HG02610 (cell line): ENCODE data around the gene SSBP2.
"Not testable (repeated sequence)": the region's sequence is repeated elsewhere in the genome, so short reads cannot be mapped to it uniquely, and the experiment has no call there.

Source experiments
- ATAC-seq: cut with Tn5 transposase; IDR thresholded peaks from one replicate; pipeline ENCODE4 v1.9.1; 2021; ENCODE audit warnings: mild to moderate bottlenecking, moderate library complexity; ENCODE audit not compliant: unreplicated experiment

Gene SSBP2

DNA sequence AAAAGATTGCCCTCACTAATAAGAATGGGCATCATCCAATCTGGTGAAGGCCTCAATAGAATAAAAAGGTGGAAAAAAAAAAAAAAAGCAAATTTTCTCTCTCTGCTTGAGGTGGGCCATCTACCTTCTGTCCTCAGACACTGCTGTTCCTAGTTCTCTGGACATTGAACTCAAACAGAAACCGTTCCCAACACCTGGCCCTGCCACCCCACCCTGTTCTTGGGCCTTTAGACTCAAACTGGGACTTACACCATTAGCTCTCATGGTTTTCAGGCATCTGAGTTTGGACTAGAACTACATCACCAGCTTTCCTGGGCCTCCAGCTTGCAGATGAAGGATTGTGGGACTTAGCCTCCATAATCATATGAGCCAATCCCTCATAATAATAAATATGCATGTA, 71.0 kb downstream of the SSBP2 start:
- no peak for ATAC-seq

DNA sequence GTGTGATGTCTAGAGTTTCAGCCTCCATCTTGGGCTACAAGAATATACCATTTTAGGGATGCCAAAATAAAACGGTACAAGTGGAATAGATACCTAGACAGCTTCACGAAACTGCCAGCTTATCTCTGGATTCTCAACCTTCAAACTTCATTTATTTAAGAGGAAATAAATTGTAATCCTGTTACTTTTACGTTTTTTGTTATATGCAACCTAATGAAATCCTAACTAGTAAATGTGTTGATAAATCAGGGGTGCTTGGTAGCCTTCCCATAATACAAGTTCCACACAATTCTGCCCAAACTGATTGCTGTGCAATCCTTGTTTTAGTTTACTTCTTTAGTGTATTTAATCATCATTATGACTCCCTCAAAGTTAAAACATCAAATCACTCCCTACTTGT, 75.5 kb downstream of the SSBP2 start:
- ATAC-seq = no peak

DNA sequence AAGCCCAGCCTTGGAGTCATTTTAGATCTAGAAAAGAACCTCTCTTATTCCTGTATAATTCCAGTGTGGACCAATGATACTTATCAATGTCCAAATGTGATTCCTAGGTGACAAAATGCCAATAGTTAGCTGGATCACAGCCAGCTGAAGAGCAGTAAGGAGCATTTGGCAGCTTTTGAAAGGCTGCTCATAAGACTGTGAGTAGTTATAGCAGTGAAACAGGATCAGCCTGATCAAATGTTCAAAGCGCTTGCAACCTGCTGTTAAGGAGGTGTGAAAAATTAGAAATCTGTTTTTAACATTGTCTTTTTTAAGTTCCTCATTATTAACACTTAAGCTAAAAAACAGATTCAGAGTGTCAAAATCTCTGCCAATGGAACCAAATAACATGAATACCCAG, 85.1 kb downstream of the SSBP2 start:
- ATAC-seq = no peak

DNA sequence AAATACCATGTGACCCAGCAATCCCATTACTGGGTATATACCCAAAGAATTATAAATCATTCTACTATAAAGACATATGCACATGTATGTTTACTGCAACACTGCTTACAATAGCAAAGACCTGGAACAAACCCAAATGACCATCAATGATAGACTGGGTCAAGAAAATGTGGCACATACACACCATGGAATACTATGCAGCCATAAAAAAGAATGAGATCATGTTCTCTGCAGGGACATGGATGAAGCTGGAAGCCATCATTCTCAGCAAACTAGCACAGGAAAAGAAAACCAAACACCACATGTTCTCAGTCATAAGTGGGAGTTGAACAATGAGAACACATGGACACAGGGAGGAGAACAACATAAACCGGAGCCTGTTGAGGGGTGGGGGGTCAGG, 90.3 kb downstream of the SSBP2 start:
- ATAC-seq = not testable (repeated sequence)

DNA sequence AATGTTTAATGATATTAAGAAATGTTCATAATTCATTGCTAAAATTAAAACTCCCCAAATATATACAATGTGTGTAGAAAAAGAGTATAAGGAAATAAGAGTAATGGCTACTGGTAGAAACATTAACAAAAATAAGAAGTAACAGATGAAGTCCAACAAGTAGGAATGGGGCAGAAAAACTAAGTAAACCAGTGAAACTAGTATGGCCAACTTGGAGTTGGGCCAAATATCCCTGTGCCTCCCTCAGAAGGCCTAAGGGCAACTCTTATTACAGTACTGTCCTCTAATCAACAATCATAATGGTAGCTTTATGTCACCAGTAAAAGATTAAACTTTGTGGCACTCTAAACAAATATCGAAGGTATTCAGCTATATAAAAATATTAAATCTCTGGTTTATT, 93.5 kb downstream of the SSBP2 start:
- no peak for ATAC-seq

DNA sequence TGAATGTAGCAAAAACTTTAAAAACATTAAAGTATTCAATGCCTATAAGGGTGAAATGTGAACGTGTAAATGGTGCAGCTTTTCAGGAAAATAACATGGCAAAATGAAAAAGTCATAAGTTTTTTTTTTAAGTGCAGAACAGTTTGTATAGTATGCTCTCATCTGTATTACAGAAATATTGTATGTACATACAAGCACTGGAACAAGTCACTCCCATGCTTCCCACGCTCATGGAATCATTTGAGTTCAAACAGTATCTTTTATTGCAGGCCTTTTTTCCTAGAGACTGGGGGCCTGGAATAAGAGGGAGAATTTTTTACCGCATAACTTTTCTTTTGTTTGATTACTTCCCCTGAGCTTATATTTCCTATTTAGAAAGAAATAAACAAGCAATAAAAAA, 94.1 kb downstream of the SSBP2 start:
- no peak for ATAC-seq

DNA sequence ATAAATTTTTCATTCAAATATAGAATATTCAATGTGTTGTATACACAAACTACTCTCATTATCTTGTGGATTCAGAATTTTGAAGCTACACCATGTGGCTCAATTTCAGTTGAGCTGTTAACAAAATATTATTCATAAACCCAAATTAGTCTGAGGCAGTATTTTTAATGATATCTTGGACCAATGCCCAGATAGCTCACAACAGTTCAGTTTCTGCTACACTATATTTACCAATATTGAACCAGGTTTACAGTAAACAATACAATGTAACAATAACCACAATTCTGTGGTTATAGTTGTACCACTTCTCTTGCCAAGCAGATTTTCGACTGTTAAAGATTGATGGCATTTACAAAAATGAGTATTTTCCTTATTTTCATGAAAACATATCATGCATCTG, 99.9 kb downstream of the SSBP2 start:
- no peak for ATAC-seq

DNA sequence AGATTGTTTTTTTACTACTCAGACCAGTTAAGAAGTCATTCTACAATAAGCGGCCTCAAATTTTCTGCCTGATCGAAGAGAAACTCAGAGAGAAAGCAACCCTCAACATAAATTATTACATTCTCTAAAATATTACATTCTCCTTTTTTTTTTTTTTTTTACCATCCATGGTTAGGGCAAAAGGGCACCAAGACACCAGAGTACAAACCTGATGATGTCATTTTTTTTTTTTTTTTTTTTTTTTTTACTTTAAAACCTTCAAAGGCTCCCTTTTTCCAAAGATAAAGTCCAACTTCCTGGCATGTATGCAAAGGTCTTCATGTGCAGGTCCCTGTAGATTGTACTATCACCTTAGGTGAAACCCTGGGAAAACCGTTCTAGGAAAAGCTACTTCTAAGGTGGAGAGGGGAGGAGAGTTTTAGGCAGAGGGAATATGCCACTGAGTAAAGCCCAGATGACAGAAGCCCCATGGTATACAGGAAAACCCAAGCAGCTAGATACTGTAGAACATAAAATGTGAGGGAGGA, 104.4 kb downstream of the SSBP2 start:
- no peak for ATAC-seq

DNA sequence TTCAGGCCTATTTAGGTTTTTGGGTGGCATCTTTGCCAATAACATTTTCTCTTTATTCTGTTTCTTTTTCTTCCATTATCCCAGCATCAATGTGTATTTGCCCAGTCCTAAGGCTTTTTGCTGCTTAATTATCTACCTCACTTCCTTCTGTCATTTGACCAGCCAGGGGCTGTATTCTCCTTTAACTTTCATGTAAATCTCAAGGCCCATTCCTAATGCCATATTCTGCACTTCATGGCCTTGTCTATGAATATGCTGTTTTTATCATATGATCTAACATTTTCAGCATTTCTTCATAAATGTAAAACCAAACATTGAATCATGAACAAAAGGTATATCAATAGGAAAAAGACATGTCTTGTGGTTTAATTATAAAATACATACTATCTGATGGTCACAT, 108.7 kb downstream of the SSBP2 start:
- no peak for ATAC-seq

DNA sequence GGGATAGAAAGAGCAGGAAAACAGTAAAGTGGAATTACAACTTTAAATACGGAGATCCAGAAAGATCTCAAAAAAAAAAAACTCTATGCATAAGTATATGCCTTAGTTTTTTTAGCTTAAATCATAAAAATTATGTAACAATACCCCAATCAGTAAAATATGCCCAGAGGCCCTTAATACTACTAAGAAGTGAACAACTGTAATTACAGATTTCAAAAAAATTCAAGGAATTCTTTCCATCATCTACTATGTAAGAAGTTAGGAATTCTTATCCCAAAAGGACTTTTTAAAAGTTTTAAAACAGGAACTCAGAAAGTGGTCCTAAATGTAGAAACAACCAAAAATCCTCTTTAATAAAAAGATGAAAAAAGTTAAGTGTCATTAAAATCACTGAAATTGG, 111.3 kb downstream of the SSBP2 start:
- ATAC-seq = no peak

DNA sequence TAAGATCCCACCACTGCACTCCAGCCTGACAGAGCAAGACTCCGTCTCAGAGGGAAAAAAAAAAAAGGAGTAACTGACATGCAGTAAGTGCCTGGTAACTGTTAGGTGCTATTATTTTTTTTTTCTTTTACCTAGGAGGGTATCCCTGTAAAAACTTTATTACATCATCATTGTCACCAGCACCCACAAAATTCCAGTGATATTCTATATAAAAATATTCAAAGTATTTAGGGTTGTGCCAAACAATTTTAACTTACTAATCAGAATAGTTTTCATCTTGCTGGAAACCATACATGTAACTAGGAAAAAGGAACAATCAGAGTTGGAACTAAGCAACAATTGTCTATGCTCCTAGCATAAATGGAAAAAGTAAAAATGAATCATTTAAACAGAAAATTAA, 112.4 kb downstream of the SSBP2 start:
- no peak for ATAC-seq

DNA sequence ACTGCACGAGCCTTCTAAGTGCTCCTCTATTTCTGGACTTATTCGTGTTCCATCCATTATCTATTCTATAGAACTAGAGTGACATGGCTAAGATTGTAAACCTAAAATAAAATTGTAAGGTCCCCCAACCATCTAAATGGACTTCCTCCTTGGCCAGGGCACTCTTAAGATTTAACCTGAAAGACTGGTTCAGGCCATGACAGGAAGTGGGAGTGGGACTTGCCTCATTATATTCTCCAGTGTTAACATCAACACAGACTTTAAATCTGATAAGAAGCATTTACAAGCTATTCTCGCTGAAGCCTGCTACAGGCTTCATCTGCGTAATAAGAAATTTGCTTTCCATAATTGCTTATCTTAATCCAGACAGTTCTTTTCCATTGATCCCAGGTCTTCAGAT, 117.0 kb downstream of the SSBP2 start:
- ATAC-seq = no peak

DNA sequence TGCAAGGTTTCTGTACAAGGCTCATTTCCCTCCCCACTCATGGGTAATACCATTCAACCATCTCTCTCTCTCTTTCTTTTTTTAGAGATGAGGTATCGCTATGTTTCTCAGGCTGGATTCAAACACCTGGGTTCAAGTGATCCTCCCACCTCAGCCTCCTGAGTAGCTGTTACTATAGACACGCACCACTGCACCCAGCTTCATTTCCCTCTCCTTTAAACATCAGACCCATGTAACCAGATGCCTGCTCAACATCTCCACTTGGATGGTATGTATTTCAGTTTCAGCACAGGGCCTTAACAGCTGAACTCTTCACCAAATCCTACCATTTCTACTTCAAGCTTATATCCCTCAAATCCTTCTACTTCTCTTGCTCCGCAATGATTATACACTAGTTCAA, 117.4 kb downstream of the SSBP2 start:
- ATAC-seq = no peak

DNA sequence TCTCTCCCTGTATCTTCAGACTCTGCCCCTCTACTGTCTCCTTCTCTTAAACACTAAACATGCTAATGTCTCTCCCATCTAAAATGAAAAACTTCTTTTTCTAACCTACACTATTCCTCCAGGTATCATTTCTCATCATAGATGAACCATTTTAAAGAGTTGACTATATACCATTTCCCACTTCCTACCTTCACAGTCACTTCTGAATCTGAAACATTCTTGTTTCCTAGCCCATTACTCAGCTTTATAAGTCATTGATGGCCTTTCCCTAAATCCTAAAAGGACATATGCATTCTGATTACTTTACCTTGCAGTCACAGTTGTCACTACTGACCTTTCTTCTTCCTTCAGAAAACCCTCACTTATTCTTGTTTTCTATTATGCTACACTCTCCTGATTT, 118.2 kb downstream of the SSBP2 start:
- ATAC-seq = peak; percentile 43

DNA sequence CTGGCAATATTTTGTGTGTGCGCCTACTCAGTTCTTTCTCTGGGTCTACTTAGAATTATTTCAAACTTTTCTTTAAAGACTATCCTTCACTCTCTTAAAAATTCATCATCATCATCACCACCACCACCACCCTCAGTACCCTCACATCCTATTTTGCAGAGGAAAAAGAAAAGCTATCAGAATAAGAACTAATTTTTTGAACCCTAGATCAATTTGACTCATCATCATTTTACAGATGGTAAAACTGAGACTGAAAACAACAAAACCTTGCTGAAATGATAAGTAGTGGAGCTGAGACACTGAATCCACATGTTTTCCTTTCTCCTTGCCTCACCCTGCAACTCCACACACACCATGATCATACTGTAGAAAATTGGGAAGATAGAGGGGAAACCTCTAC, 119.3 kb downstream of the SSBP2 start:
- ATAC-seq = no peak

DNA sequence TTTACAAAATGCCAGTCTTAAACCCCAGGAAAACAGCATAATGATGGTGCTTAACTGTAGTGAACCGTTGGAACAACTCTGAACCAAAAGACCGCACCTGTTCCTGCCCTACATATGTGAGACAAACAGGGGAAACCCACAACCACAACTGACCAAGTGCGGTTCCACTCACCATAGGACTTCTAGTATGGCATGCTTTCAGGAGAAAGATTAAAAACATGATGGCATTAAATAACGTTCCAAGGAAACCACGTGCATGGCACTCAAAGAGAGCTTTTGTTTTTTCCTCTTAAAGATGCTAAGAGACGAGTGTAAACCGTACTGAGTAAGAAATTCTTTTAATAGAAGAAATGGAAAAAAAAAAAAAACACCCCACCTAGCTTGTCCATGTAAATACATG, 119.8 kb downstream of the SSBP2 start:
- peak; percentile 82 for ATAC-seq

DNA sequence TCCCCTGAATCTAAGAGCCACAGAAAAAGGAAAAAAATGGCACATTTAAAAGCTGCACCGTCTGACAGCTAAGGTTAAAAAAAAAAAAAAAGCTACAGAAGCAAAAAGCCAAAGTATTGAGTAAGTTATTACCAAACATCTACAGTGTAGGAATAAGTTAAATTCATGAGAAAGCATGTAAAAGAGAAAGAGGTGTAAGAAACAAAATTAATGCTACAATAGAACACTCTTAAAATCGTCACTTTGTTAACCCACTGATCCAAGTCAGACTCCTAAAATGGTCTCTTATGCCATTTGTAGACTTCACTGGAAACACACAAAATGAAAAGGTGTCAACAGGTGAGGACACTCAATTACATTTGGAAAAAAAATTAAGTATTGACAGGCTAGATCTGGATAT, 120.2 kb downstream of the SSBP2 start:
- no peak for ATAC-seq

DNA sequence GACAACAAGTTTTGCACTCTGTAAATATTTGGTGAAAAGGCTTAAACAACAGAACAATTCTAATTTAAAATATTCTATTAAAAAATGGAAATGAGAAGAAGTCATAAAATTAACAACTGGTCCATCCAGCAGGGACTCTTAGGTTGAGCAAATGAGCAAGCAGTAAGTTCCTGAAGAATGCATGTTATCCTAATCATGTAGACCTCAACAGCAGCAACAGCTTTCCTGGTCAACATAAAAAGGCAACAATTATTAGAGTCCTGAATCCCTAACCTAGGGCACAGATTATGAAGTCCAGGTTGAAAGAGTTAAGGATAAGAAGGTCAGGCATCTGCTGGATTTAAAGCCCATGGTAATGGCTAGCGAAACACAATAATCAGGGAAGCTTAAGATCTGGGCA, 120.9 kb downstream of the SSBP2 start:
- ATAC-seq = no peak

DNA sequence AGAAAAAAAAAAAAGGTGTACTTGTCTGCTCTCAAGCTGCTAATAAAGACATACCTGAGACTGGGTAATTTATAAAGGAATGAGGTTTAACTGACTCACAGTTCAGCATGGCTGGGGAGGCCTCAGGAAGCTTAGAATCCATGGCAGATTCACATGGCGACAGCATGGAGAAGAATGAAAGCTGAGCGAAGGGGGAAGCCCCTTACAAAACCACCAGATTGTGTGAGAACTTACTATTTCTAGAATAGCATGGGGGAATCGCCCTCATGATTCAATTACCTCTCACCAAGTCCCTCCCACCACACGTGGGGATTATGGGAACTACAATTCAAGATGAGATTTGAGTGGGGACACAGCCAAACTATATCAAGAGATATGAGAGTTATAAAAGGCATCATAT, 122.8 kb downstream of the SSBP2 start:
- not testable (repeated sequence) for ATAC-seq

DNA sequence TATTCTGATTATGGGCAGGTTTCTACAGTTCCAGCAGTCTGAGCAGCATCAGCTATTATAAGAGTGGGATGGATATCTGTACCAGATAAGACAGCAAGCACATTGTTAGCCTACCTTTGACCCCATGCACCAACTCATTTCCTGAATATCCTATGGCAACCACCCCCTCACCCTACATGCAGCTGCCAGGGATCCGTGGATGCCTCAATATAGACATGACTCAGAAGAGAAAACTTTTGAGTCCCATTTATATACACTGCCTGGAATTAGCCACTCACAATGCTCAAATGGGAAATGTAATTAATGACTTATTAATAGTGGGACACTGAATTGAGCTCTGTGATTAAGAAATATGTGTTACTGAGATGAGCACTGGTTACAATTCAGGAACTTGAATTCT, 124.4 kb downstream of the SSBP2 start:
- no peak for ATAC-seq

DNA sequence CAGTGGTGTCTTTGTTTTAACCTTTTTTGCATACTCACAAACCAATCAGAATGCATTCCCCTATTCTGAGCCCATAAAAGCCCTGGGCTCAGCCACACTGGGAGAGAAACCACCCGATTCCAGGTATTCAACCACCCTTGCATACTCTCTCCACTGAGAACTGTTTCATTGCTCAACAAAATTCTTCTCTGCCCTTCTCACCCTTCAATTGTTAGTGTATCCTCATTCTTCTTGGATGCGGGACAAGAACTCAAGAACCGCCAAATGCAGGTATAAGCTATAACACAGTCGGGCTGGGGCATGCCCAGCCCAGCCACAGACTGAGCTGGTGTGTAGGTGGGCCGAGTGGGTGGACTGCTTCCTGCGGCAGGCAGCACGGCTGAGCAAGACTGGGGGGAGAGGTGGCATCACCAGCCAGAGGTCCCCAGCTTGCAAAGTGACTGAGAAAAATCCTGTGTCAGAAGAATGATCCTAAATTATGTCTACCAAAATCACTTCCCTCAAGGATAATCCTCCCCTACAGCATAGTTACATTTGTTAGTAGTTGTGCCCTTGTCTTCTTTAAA, 141.0 kb downstream of the SSBP2 start:
- ATAC-seq = no peak

DNA sequence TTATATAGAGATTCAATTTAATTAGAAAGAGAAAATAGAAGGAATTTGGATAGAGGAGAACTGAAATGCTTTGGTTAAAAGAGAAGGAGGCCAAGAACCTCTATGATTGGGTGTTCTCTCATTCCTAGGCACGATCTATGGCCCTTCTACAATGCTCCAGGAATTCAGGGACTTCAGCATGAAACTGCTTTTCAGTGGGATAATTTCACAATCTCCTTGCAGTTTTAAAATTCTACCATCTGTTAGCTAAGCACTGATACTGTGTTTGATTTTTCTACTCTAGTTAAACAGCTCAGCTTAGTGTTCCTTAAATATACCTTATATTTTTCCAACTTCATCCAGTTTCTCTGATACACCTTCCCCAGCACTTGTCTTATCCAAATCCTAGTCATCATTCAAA, 141.9 kb downstream of the SSBP2 start:
- no peak for ATAC-seq

DNA sequence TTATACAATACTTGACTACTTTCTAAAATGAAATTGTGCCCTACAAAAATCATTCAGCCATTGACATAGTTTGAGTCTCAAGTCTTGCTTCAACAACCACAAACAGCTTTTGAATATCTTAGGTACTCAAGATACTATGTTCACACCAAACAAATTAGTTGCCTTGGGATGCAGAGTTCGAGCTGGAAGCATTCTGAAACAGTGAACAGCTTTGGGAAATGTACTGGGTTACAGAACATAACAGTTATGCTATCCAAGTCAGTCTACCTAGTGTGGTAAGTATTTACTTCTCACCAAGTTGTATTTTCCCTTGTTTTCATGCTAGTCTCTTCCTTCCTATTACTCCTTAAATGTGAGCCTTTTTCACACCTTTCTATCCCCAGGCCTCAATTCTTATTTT, 143.2 kb downstream of the SSBP2 start:
- no peak for ATAC-seq

DNA sequence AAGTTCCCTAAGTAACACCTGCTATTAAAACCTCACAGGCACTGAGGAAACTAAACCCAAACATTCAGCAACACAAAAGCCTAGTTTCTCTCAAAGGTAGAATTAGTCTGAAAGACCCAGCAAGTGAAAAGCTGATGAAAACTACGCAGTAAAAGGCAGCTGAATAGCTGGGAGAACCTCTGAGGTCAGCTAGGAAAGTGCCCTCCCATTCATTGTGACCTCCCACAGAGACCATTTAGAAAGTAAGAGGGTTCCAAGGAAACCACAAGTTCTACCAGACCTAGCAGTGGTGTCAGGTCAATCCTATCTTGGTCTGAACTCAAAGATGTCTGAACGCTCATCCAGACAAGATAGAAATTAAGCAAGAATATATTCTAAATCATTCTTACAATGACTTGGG, 144.7 kb downstream of the SSBP2 start:
- no peak for ATAC-seq
